Vagina (tissue), 2 donors: ENCODE results near the gene NR2E3. TPM values are rescaled to one million over a fixed set of nuclear protein-coding genes. Genes with fewer than 3 reads are reported as not detected.

Experiments
- DNase-seq, 2 donors: peaks; one replicate each; pipeline ENCODE4 v3.0.0-alpha.2; 2017; ENCODE audit errors: extremely low spot score in 2 of 2
- H3K27ac ChIP-seq: fragments of 200-600 bp; sonication (generic); one replicate; pipeline ENCODE4 v1.5.1; 2019
- H3K27me3 ChIP-seq: fragments of 200-600 bp; sonication (generic); one replicate; pipeline ENCODE4 v1.5.1; 2019
- H3K36me3 ChIP-seq, 2 donors: fragments of 200-600 bp; sonication (generic); one replicate each; pipeline ENCODE4 v1.5.1; 2017 to 2019
- H3K4me1 ChIP-seq: fragments of 200-600 bp; sonication (generic); one replicate; pipeline ENCODE4 v1.5.1; 2019
- H3K4me3 ChIP-seq, 2 donors: fragments of 200-600 bp; sonication (generic); 1 replicate in 1 of 2; 2 replicates in 1 of 2; pipeline ENCODE4 v1.5.1; 2016 to 2019
- H3K9me3 ChIP-seq: fragments of 200-600 bp; sonication (generic); one replicate; pipeline ENCODE4 v1.5.1; 2019
- POLR2A ChIP-seq, 2 donors: fragments of 450-650 bp; IDR thresholded peaks; one replicate each; pipeline ENCODE4 v1.6.1; 2017; ENCODE audit warnings: antibody characterized with exemption in 2 of 2, mild to moderate bottlenecking in 2 of 2, moderate library complexity in 2 of 2
- POLR2AphosphoS5 ChIP-seq, 2 donors: sonication (generic); formaldehyde crosslinking; IDR thresholded peaks; one replicate each; pipeline ENCODE4 v1.9.0; 2017; ENCODE audit warnings: antibody characterized with exemption in 2 of 2, mild to moderate bottlenecking in 2 of 2, low read depth in 1 of 2; ENCODE audit not compliant: insufficient read depth in 1 of 2
- intact Hi-C: fragments of 100-400 bp; cut with DNase I; formaldehyde crosslinking; loops from one replicate; pipeline ENCODE4 v1.15.1; 2023
- total RNA-seq: library from RNA; depleted of rRNA; stranded (reverse); fragments of >200 nt; gene quantifications from one replicate; pipeline ENCODE4 v1.2.3, GENCODE V29; 2016
- TF ChIP-seq, protein P1 (sequence below), 3 experiments: fragments of 450-650 bp in 2 of 3; fragments of 200-600 bp in 1 of 3; sonication (generic) in 1 of 3; IDR thresholded peaks; one replicate each; pipeline ENCODE4 v1.5.1; 2017 to 2019; ENCODE audit warnings: antibody characterized with exemption in 3 of 3, mild to moderate bottlenecking in 2 of 3, moderate library complexity in 2 of 3

Gene NR2E3
- 0.98 TPM for total RNA-seq

DNA sequence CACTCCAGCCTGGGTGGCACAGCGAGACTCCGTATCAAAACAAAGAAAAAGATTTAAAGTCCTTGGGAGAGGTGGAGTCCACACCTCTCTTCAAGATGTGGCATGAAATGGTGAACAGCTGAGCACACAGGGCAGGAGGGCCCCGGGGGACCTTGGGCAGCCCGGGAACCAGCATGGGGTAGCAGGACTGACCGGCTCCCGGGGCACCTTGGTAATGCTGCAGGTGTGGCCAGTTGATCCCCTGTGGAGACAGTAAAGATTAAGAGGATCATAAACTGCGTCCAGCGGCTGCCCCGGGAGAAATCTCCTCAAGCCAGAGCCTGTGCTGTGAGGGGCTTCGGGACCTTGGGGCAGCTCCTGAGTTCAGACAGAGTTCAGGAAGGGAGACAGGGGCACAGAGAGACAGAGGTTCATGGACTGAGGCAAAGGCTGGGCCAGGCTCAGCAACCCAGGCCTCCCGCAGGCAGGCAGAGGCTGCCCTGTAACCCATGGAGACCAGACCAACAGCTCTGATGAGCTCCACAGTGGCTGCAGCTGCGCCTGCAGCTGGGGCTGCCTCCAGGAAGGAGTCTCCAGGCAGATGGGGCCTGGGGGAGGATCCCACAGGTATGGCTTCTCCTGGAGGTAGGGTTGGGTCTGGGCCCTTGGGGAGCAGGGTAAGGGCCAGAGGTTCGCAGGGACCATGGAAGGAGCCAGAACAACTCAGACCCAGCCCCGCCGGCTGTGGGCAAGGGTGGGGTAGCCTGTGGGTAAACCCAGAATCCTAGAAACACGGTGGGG, at the start of gene NR2E3:
Gene NR2E3, plus strand, starts transcription at position 299 of the 780 bp plus-strand sequence. Its CDS starts 190 bp downstream, at position 489.
- H3K4me1 ChIP-seq = no peaks in the 10 kb centered on the region
- intact Hi-C loops = no loop called here
- H3K36me3 ChIP-seq = no peaks in the 10 kb centered on the region
- no peak within 1 kb of the TSS for H3K27ac ChIP-seq
- no peak for TF ChIP-seq POLR2A (IDR thresholded peaks at IDR 0.05)
- TF ChIP-seq POLR2AphosphoS5 (IDR thresholded peaks at IDR 0.05; ENCODE audit: insufficient read depth in 1 of 2, low read depth in 1 of 2) = no peak
- TF ChIP-seq, protein P1, sequence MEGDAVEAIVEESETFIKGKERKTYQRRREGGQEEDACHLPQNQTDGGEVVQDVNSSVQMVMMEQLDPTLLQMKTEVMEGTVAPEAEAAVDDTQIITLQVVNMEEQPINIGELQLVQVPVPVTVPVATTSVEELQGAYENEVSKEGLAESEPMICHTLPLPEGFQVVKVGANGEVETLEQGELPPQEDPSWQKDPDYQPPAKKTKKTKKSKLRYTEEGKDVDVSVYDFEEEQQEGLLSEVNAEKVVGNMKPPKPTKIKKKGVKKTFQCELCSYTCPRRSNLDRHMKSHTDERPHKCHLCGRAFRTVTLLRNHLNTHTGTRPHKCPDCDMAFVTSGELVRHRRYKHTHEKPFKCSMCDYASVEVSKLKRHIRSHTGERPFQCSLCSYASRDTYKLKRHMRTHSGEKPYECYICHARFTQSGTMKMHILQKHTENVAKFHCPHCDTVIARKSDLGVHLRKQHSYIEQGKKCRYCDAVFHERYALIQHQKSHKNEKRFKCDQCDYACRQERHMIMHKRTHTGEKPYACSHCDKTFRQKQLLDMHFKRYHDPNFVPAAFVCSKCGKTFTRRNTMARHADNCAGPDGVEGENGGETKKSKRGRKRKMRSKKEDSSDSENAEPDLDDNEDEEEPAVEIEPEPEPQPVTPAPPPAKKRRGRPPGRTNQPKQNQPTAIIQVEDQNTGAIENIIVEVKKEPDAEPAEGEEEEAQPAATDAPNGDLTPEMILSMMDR (IDR thresholded peaks at IDR 0.05) = no peak
- no peak within 1 kb of the TSS for H3K4me3 ChIP-seq
- no peak for DNase-seq
- no peaks in the 10 kb centered on the region for H3K27me3 ChIP-seq
- no peaks in the 10 kb centered on the region for H3K9me3 ChIP-seq

DNA sequence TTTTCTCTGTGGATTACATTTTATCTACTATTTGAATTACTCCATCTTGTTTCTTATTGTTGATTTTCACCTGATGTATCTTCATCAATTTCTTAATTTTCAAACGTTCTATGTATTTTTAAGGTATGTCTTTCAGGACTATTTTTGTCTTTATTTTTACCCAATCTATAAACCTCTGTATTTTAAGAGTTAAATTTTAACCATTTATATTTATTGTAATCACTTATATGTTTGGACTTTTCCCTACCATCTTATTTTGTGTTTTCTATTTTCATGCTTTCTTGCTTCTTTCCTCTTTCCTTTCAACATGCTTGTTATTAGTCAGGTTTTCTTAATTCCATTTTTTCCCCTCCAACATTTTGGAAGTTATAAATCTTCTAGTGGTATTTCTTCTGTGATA, 49.5 kb upstream of the NR2E3 start:
- no peak overlapping the region for H3K27ac ChIP-seq
- no peak for TF ChIP-seq POLR2A (IDR thresholded peaks at IDR 0.05)
- H3K4me3 ChIP-seq = no peak overlapping the region
- no peaks in the 10 kb centered on the region for H3K27me3 ChIP-seq
- intact Hi-C loops = no loop called here
- DNase-seq = no peak
- no peaks in the 10 kb centered on the region for H3K9me3 ChIP-seq
- peaks cover 10% of the 10 kb centered on the region for H3K4me1 ChIP-seq
- peaks cover 0 to 43% of the 10 kb centered on the region in 2 donors for H3K36me3 ChIP-seq

DNA sequence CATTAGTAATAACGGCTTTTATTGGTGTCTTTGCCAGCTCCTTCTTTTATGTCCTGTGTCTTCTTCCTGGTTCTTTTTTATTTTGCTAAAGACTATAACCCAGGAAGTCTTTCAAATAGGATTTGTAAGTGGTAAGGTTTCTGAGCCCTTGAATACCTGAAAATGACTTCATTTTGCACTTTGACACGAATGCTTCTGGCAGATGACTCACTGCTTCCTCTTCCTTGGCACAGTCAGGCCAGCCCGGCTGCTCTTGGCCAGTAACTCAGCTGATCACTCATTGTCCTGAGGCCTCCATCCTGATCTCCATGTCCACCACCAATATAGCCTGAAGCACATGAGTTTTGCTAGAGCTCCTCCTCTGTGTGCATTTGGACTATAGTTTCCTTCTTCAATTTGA, 48.7 kb upstream of the NR2E3 start:
- Histone ChIP-seq H3K27ac (no peak overlapping the region), H3K36me3 (peaks cover 0 to 43% of the 10 kb centered on the region in 2 donors), H3K27me3 (no peaks in the 10 kb centered on the region), H3K4me1 (peaks cover 10% of the 10 kb centered on the region), H3K9me3 (no peaks in the 10 kb centered on the region), H3K4me3 (no peak overlapping the region)
- no peak for DNase-seq
- intact Hi-C loops = no loop called here
- TF ChIP-seq POLR2A (IDR thresholded peaks at IDR 0.05) = no peak
- TF ChIP-seq, protein P1 (IDR thresholded peaks at IDR 0.05) = no peak
- TF ChIP-seq POLR2AphosphoS5 (IDR thresholded peaks at IDR 0.05; ENCODE audit: insufficient read depth in 1 of 2, low read depth in 1 of 2) = peak in 1 of 2 donors; percentile 61

DNA sequence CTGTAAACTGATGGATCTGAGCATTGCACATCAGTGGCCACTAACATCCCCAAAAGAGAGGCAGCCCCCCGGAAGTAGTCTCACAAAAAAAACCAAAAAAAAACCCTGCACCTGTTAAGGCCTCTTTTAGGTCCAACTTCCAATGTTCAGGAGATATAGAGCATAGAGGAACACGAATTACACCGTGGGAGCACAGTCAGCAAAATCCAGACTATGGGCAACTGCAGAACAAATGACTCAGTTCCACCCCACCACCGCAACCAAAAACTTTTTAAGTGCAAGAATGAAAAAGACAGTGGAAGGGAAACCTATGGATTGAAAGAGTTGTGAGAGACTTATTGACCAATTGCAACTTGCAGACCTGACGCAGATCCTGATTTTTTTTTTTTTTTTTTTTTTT, 42.2 kb upstream of the NR2E3 start:
- DNase-seq = no peak
- H3K4me1 ChIP-seq = no peaks in the 10 kb centered on the region
- H3K27ac ChIP-seq = no peak overlapping the region
- no peaks in the 10 kb centered on the region for H3K27me3 ChIP-seq
- TF ChIP-seq POLR2AphosphoS5 (IDR thresholded peaks at IDR 0.05; ENCODE audit: insufficient read depth in 1 of 2, low read depth in 1 of 2) (no peak), POLR2A (IDR thresholded peaks at IDR 0.05) (no peak)
- TF ChIP-seq, protein P1 (IDR thresholded peaks at IDR 0.05) = no peak
- intact Hi-C loops = no loop called here
- peaks cover 0 to 33% of the 10 kb centered on the region in 2 donors for H3K36me3 ChIP-seq
- no peak overlapping the region for H3K4me3 ChIP-seq
- H3K9me3 ChIP-seq = no peaks in the 10 kb centered on the region

DNA sequence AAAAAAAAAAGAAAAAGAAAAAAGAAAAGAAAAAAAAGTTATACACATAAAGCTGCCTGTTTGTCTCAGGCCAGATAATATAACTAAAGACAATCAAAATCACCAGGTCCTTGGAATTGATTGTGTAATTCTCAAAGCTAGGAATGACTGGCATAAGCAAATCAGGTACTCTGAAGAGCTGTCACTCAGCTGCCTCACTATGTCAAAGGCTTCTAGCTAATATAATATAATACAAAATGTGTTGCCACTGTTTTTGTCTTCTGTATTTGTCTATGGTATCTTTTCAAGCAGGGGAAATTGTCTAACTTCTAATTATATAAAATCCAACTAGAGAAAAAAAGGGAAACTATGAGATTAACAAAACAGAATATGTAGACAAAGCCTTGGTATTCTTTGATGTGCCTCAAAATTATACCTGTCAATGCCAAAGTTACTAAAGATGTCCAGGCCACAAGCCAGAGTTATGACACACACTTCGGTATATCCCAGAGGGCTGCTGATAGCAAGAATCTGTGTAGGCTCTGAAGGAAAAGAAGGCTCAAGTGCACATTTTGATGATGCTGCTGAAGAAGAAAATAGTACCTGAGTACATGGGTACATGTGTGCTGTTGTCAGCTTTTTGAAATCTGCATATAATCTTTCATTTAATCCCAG, 37.0 kb upstream of the NR2E3 start:
- Histone ChIP-seq H3K27ac (no peak overlapping the region), H3K4me1 (no peaks in the 10 kb centered on the region), H3K36me3 (peaks cover 0 to 14% of the 10 kb centered on the region in 2 donors), H3K9me3 (no peaks in the 10 kb centered on the region), H3K27me3 (no peaks in the 10 kb centered on the region), H3K4me3 (no peak overlapping the region)
- intact Hi-C loops = no loop called here
- no peak for DNase-seq
- TF ChIP-seq POLR2AphosphoS5 (IDR thresholded peaks at IDR 0.05; ENCODE audit: insufficient read depth in 1 of 2, low read depth in 1 of 2) (no peak), POLR2A (IDR thresholded peaks at IDR 0.05) (no peak)
- TF ChIP-seq, protein P1 (IDR thresholded peaks at IDR 0.05) = no peak
